GM08714 (cell line): Measurements from ENCODE around the gene OMA1.
"Not testable (repeated sequence)": the region's sequence is repeated elsewhere in the genome, so short reads cannot be mapped to it uniquely, and the experiment has no call there.

Experiments
- H3K4me3 ChIP-seq: fragments of 200-500 bp; sonication (Bioruptor generic); 2 replicates; pipeline ENCODE4 v1.5.1; 2014; ENCODE audit warnings: mild to moderate bottlenecking, low read length, inconsistent platforms
- ZNF274 ChIP-seq: IDR thresholded peaks from 2 replicates; pipeline ENCODE4 v1.6.1; 2012; ENCODE audit warnings: mild to moderate bottlenecking, low read depth, low read length

The OMA1 gene

GRCh38 chr1:58524353-58524945, 22.1 kb downstream of the OMA1 start:
- no peak for TF ChIP-seq ZNF274
- no peak overlapping the region for H3K4me3 ChIP-seq

DNA sequence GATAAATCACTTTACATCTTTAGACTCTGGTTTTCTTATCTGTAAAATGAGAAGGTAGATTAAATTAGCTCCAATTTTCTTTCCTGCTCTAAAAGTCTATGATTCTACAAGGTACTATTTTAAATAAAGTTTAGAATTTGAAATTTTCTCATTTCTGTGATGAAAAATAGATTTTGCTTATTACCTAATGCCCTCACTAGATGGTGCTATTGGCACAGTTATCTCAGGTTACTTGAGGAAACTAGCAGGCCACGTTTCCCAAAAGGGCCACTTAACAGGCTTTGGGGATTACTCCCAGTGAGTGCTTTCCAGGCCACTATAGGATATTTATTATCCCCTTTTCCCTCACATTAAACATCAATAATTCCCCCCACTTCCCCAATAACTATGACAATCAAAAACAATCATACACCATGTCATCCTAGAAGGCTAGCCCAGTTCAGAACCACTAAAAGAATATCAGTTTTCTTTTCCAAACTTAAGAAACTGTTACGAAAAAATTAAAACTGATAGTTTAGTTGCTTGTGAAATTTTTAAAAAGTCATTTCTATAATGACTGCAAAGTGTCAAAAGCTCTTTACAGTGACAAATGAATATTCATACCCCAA, 30.6 kb downstream of the OMA1 start:
- no peak for TF ChIP-seq ZNF274
- no peak overlapping the region for H3K4me3 ChIP-seq

GRCh38 chr1:58513956-58514355, 32.6 kb downstream of the OMA1 start:
- TF ChIP-seq ZNF274, result no peak
- H3K4me3 ChIP-seq, result no peak overlapping the region

DNA sequence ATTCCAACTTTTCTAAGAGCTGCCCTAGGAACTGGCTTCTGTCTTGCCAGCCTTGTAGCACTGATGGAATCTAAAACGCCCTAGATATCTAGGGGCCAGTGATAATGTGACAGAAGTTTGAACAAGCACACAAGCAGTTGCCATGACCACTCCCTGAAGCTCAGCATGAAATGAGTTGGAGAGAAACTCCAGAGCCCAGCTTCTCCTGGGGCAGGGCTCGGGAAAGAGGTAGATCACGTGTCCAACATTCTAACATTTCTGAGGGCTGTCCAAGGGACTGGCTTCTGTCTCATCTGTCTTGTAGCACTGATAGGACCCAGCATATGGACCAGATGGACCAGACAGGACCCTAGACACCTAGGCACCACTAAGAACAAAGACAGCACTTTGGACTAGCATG, 37.9 kb downstream of the OMA1 start:
- no peak overlapping the region for H3K4me3 ChIP-seq
- no peak for TF ChIP-seq ZNF274

- H3K4me3 ChIP-seq, result no peak overlapping the region
- TF ChIP-seq ZNF274, result no peak
Observed at GRCh38 chr1:58505286-58505685, 41.2 kb downstream of the OMA1 start.

GRCh38 chr1:58502519-58502918, 44.0 kb downstream of the OMA1 start:
- no peak for TF ChIP-seq ZNF274
- H3K4me3 ChIP-seq, result no peak overlapping the region

DNA sequence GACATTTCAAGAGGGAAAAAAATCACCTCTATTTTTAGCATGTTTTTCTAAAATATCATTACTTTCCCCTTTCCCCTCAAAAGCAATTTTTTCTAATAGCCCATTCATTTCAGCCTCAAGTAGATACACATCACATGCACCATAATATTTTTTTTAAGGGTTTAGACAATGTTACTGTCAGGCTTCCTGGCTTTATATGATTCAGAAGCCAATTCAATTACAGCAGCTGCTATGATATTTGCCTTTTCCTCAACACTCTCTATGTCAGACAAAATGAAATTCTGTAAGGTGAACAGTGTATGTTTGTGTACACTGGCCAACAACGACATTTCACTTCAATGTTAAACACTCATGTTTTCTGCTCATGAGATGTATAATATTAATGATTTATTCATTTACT, 46.5 kb downstream of the OMA1 start:
- H3K4me3 ChIP-seq, result no peak overlapping the region
- no peak for TF ChIP-seq ZNF274

- no peak overlapping the region for H3K4me3 ChIP-seq
- no peak for TF ChIP-seq ZNF274
Observed at GRCh38 chr1:58497499-58497898, 49.0 kb downstream of the OMA1 start.

- H3K4me3 ChIP-seq, result no peak overlapping the region
- TF ChIP-seq ZNF274, result no peak
Observed at GRCh38 chr1:58496042-58496441, 50.5 kb downstream of the OMA1 start.

DNA sequence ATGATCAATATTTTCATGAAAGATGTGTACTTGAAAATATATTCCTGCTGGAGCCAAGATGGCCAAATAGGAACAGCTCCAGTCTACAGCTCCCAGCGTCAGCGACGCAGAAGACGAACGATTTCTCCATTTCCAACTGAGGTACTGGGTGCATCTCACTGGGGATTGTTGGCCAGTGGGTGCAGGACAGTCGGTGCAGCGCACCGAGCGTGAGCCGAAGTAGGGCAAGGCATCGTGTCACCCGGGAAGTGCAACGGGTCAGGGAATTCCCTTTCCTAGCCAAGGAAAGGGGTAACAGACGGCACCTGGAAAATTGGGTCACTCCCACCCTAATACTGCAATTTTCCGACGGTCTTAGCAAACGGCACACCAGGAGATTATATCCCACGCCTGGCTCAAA, 57.6 kb downstream of the OMA1 start:
- H3K4me3 ChIP-seq, result not testable (repeated sequence)

DNA sequence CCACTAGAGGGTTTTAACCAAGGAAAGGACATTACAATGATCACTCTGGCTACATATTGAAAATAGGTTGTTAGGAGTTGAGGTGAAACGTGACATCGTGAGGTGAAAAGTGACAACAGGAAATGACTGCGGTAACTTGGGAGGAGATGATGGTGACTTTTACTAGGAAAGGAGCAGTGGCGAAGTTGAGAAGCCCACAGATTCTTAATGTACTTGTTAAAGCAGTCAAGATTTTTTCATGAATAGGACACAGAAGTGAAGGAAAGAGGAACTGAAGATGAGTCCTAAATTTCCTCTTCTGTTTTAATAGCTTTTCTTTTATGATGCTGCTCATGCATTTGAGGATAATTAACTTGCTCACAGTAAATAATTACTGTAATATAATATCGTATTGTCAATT, 59.5 kb downstream of the OMA1 start:
- TF ChIP-seq ZNF274, result no peak
- no peak overlapping the region for H3K4me3 ChIP-seq

DNA sequence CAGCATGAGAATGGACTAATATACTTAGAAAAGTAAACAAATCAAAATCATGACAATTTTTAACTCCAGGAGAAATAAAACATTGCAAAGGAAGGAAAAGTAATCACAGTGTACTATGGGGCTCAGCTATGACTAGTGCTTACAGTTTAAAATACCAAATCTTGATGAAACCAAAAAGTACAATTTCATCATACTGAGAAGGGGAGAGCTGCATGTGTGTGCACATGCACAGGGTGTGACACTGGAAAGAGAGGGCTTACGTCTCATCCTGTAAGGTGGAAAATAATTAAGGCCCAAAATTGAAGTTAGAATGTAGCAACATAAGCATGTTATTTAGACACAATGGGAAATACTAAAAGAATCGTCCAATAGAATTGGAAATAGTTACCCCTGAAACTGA, 64.6 kb downstream of the OMA1 start:
- no peak overlapping the region for H3K4me3 ChIP-seq
- no peak for TF ChIP-seq ZNF274

- TF ChIP-seq ZNF274, result no peak
- H3K4me3 ChIP-seq, result no peak overlapping the region
Observed at GRCh38 chr1:58480191-58480590, 66.3 kb downstream of the OMA1 start.

GRCh38 chr1:58477390-58477789, 69.1 kb downstream of the OMA1 start:
- TF ChIP-seq ZNF274, result no peak
- H3K4me3 ChIP-seq, result no peak overlapping the region

DNA sequence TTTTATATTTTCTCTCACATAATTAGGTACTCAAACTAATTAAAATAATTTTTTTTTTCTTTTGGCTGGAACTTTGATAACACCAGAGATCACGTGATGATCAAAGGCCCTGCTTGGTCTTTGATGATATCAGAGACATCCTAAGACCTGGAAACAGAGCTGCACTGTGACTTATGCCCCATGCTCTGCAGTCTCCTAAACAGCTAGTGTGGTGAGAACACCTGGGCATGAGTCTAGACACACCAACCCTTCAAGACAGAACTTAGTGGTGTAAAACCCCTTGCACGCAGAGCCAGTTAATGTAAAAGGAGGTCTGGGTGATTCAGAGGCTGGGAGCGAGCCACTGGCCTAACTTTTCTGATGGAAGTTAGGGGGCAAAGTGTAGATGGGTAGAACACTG, 70.3 kb downstream of the OMA1 start:
- no peak overlapping the region for H3K4me3 ChIP-seq
- no peak for TF ChIP-seq ZNF274

DNA sequence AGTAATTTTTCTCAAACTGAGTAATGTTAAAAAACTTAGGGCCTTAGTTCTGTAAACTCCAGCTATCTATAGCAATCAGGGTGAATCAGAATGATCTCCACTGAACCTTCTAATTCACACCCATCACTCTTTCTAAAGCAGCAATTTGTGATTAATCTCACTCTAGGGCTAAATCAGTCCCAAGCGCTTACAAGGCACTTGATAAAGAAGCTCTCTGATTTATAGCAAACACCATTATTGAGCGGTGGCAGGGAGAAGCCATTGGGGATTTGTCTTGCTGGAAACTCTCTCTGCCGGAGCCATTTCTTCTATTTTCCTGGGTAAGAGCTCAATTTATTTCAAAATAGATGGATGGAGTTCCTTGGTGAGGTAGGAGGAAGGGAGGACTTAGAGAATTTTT, 77.0 kb downstream of the OMA1 start:
- TF ChIP-seq ZNF274, result no peak
- no peak overlapping the region for H3K4me3 ChIP-seq
